ENCODE measurements around the gene PRAME.

Gene PRAME

DNA sequence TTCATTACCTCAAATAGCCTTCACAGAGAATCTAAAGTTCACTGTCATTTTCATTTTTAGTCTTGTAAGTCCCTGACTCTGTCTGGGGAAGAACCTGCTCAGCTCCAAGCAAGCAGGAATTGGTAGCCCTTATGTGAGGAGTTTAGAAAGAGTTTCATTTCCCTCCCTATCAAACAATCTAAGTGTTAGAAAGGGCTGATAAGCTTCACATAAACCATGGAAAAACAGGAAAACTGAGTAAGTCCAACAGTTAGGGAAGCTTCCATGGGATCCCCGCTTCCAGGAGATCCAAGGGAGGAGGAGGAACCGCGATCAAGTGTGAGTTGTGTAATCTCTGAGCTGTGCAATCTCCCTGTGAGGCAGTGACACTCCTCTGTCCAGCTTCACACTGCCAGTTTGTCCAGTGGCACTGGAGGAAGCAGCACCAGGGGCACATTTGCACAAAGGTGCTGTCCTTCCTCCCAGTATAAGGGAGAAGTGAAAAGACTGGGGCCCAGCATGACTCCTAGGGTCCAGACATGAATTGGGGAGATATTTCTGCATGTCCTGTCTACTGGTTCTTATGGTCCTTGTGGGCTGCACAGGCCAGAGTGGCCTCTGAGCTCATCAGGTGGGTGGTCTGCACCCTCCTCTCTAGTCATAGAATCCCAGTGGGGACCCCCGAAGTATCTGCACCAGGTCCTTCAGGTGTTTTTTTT, 4.3 kb downstream of the PRAME start:
- TF ChIP-seq TCF12 (IDR thresholded peaks at IDR 0.05; ENCODE audit: low read depth): no peak
- TF ChIP-seq, protein P1, sequence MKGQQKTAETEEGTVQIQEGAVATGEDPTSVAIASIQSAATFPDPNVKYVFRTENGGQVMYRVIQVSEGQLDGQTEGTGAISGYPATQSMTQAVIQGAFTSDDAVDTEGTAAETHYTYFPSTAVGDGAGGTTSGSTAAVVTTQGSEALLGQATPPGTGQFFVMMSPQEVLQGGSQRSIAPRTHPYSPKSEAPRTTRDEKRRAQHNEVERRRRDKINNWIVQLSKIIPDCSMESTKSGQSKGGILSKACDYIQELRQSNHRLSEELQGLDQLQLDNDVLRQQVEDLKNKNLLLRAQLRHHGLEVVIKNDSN (IDR thresholded peaks at IDR 0.05): no peak
- no peak for TF ChIP-seq TAF1 (IDR thresholded peaks at IDR 0.05; ENCODE audit: low read depth)
- TF ChIP-seq CREB1 (IDR thresholded peaks at IDR 0.05; ENCODE audit: low read depth): no peak
- TF ChIP-seq, protein P2, sequence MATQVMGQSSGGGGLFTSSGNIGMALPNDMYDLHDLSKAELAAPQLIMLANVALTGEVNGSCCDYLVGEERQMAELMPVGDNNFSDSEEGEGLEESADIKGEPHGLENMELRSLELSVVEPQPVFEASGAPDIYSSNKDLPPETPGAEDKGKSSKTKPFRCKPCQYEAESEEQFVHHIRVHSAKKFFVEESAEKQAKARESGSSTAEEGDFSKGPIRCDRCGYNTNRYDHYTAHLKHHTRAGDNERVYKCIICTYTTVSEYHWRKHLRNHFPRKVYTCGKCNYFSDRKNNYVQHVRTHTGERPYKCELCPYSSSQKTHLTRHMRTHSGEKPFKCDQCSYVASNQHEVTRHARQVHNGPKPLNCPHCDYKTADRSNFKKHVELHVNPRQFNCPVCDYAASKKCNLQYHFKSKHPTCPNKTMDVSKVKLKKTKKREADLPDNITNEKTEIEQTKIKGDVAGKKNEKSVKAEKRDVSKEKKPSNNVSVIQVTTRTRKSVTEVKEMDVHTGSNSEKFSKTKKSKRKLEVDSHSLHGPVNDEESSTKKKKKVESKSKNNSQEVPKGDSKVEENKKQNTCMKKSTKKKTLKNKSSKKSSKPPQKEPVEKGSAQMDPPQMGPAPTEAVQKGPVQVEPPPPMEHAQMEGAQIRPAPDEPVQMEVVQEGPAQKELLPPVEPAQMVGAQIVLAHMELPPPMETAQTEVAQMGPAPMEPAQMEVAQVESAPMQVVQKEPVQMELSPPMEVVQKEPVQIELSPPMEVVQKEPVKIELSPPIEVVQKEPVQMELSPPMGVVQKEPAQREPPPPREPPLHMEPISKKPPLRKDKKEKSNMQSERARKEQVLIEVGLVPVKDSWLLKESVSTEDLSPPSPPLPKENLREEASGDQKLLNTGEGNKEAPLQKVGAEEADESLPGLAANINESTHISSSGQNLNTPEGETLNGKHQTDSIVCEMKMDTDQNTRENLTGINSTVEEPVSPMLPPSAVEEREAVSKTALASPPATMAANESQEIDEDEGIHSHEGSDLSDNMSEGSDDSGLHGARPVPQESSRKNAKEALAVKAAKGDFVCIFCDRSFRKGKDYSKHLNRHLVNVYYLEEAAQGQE (IDR thresholded peaks at IDR 0.05; ENCODE audit: low read depth): no peak
- no peak for TF ChIP-seq NFIC (IDR thresholded peaks at IDR 0.05)
- TF ChIP-seq RAD21 (IDR thresholded peaks at IDR 0.05; ENCODE audit: low read depth): no peak
- no peak for TF ChIP-seq EGR1 (IDR thresholded peaks at IDR 0.05)
- no peak for TF ChIP-seq EP300 (IDR thresholded peaks at IDR 0.05; ENCODE audit: borderline replicate concordance)
- TF ChIP-seq FOXM1 (IDR thresholded peaks at IDR 0.05; ENCODE audit: borderline replicate concordance, low read depth): no peak
- TF ChIP-seq MAX (IDR thresholded peaks at IDR 0.05): no peak
- TF ChIP-seq ZBTB7A (IDR thresholded peaks at IDR 0.05; ENCODE audit: low read depth): no peak
- TF ChIP-seq TEAD4 (IDR thresholded peaks at IDR 0.05): no peak
- TF ChIP-seq CEBPB (IDR thresholded peaks at IDR 0.05): no peak
- TF ChIP-seq YY1 (IDR thresholded peaks at IDR 0.05; ENCODE audit: low read depth): no peak

GRCh38 chr22:22553735-22554586, 5.1 kb downstream of the PRAME start:
- TF ChIP-seq NFIC (IDR thresholded peaks at IDR 0.05) (no peak), EP300 (IDR thresholded peaks at IDR 0.05; ENCODE audit: borderline replicate concordance) (no peak), CREB1 (IDR thresholded peaks at IDR 0.05; ENCODE audit: low read depth) (no peak), EGR1 (IDR thresholded peaks at IDR 0.05) (no peak), FOXM1 (IDR thresholded peaks at IDR 0.05; ENCODE audit: borderline replicate concordance, low read depth) (no peak), YY1 (IDR thresholded peaks at IDR 0.05; ENCODE audit: low read depth) (no peak), TEAD4 (IDR thresholded peaks at IDR 0.05) (no peak), CEBPB (IDR thresholded peaks at IDR 0.05) (no peak), TAF1 (IDR thresholded peaks at IDR 0.05; ENCODE audit: low read depth) (no peak), TCF12 (IDR thresholded peaks at IDR 0.05; ENCODE audit: low read depth) (no peak), MAX (IDR thresholded peaks at IDR 0.05) (no peak), ZBTB7A (IDR thresholded peaks at IDR 0.05; ENCODE audit: low read depth) (no peak), RAD21 (IDR thresholded peaks at IDR 0.05; ENCODE audit: low read depth) (no peak)
- TF ChIP-seq, protein P1 (IDR thresholded peaks at IDR 0.05): no peak
- TF ChIP-seq, protein P2 (IDR thresholded peaks at IDR 0.05; ENCODE audit: low read depth): no peak

- TF ChIP-seq, protein P1 (IDR thresholded peaks at IDR 0.05): no peak
- no peak for TF ChIP-seq TEAD4 (IDR thresholded peaks at IDR 0.05)
- no peak for TF ChIP-seq CEBPB (IDR thresholded peaks at IDR 0.05)
- no peak for TF ChIP-seq CREB1 (IDR thresholded peaks at IDR 0.05; ENCODE audit: low read depth)
- no peak for TF ChIP-seq TAF1 (IDR thresholded peaks at IDR 0.05; ENCODE audit: low read depth)
- no peak for TF ChIP-seq YY1 (IDR thresholded peaks at IDR 0.05; ENCODE audit: low read depth)
Observed at GRCh38 chr22:22553141-22553540, 5.9 kb downstream of the PRAME start.

DNA sequence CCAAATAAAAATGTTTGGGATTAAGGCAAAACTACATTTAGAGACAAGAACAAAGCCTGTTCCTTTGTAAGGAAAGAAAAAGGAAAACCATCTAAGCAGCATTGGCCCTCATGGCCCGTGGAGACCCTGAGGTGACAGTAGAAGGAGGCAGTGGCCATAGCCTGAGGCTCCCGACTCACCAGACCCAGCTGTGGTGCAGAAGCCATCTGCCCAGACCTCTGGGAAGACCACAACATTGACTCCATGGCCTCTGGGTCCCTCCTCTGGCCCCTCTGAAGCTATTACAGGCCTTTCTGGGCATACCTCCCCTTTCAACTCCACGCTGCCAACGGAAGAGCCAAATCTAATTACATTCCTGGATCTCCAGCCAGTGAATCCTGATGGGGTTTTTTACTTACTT, 6.4 kb downstream of the PRAME start:
- TF ChIP-seq, protein P2 (IDR thresholded peaks at IDR 0.05; ENCODE audit: low read depth): no peak
- no peak for TF ChIP-seq ZBTB7A (IDR thresholded peaks at IDR 0.05; ENCODE audit: low read depth)
- no peak for TF ChIP-seq MAX (IDR thresholded peaks at IDR 0.05)
- no peak for TF ChIP-seq CREB1 (IDR thresholded peaks at IDR 0.05; ENCODE audit: low read depth)
- TF ChIP-seq FOXM1 (IDR thresholded peaks at IDR 0.05; ENCODE audit: borderline replicate concordance, low read depth): no peak
- TF ChIP-seq EGR1 (IDR thresholded peaks at IDR 0.05): no peak
- TF ChIP-seq CEBPB (IDR thresholded peaks at IDR 0.05): no peak
- no peak for TF ChIP-seq TCF12 (IDR thresholded peaks at IDR 0.05; ENCODE audit: low read depth)
- no peak for TF ChIP-seq TAF1 (IDR thresholded peaks at IDR 0.05; ENCODE audit: low read depth)
- TF ChIP-seq YY1 (IDR thresholded peaks at IDR 0.05; ENCODE audit: low read depth): no peak
- TF ChIP-seq, protein P1 (IDR thresholded peaks at IDR 0.05): no peak

All from Ishikawa (cell line).